Astrocyte of the hippocampus (primary cell): Measurements from ENCODE around the gene AP1S1.
"Not testable (repeated sequence)": the region's sequence is repeated elsewhere in the genome, so short reads cannot be mapped to it uniquely, and the experiment has no call there.

Source experiments
- DNase-seq: peaks from one replicate; pipeline ENCODE4 v3.0.0; 2011; ENCODE audit warnings: low read depth, low spot score

AP1S1 gene

GRCh38 chr7:101170617-101171441, 16.6 kb downstream of the AP1S1 start:
- DNase-seq, result no peak

- DNase-seq, result no peak
These were observed 17.2 kb downstream of the AP1S1 start for GRCh38 chr7:101171442-101171837.

- no peak for DNase-seq
These were observed 18.0 kb downstream of the AP1S1 start for GRCh38 chr7:101172005-101172853.

GRCh38 chr7:101172854-101173751, 18.8 kb downstream of the AP1S1 start:
- peak; percentile 94 for DNase-seq

GRCh38 chr7:101173752-101174244, 19.5 kb downstream of the AP1S1 start:
- DNase-seq, result peak; percentile 50

GRCh38 chr7:101174322-101174854, 20.1 kb downstream of the AP1S1 start:
- no peak for DNase-seq

- no peak for DNase-seq
These were observed 21.4 kb downstream of the AP1S1 start for GRCh38 chr7:101175664-101176063.

- DNase-seq, result no peak
These were observed 23.4 kb downstream of the AP1S1 start for GRCh38 chr7:101177644-101178043.

- DNase-seq, result no peak
These were observed 24.8 kb downstream of the AP1S1 start for GRCh38 chr7:101179117-101179516.

GRCh38 chr7:101179713-101180112, 25.4 kb downstream of the AP1S1 start:
- no peak for DNase-seq

- no peak for DNase-seq
These were observed 26.0 kb downstream of the AP1S1 start, which contains the start of gene NAT16 for GRCh38 chr7:101180130-101180755. Gene NAT16 (minus strand): TSS chr7:101180293. CDS start chr7:101174807, 5,486 bp downstream.

- peak; percentile 50 for DNase-seq
These were observed 31.1 kb downstream of the AP1S1 start for GRCh38 chr7:101185258-101185839.

- DNase-seq, result no peak
These were observed 31.9 kb downstream of the AP1S1 start for GRCh38 chr7:101186194-101186593.

GRCh38 chr7:101186844-101187428, 32.7 kb downstream of the AP1S1 start:
- no peak for DNase-seq

GRCh38 chr7:101189109-101189508, 34.8 kb downstream of the AP1S1 start:
- DNase-seq, result no peak

- no peak for DNase-seq
These were observed 41.6 kb downstream of the AP1S1 start for GRCh38 chr7:101195884-101196283.

GRCh38 chr7:101197991-101198390, 43.7 kb downstream of the AP1S1 start:
- DNase-seq, result no peak

GRCh38 chr7:101198476-101198875, 44.2 kb downstream of the AP1S1 start:
- DNase-seq, result no peak

GRCh38 chr7:101199522-101199921, 45.2 kb downstream of the AP1S1 start:
- DNase-seq, result not testable (repeated sequence)

GRCh38 chr7:101200504-101200861, 46.2 kb downstream of the AP1S1 start:
- no peak for DNase-seq
